ENCODE data around the gene SLC24A1. TPM values are rescaled to one million over a fixed set of nuclear protein-coding genes. Genes with fewer than 3 reads are reported as not detected.

Gene SLC24A1
- polyA plus RNA-seq, 3 donors, result 0.80 to 1.7 (median 0.83) TPM

- no peaks in the 10 kb centered on the region for H3K4me1 ChIP-seq (ENCODE audit: control insufficient read depth in 1 of 2, insufficient read depth in 2 of 2, low read length in 2 of 2)
- H3K9me3 ChIP-seq (replicated peaks in 1 of 2; ENCODE audit: control insufficient read depth in 1 of 2, insufficient read depth in 1 of 2, low read length in 2 of 2), result no peaks in the 10 kb centered on the region
- Mint-ChIP-seq H3K4me1 (no peaks in the 10 kb centered on the region), H3K36me3 (peaks cover 43 to 55% of the 10 kb centered on the region in 2 donors), H3K27me3 (ENCODE audit: low read depth in 3 of 3) (no peaks in the 10 kb centered on the region), H3K9me3 (no peaks in the 10 kb centered on the region), H3K4me3 (no peak overlapping the region), H3K27ac (peak overlapping the region in 1 of 7 donors; percentile 37)
- no peaks in the 10 kb centered on the region for H4K20me1 ChIP-seq (ENCODE audit: insufficient read depth, low read length)
- H2AFZ ChIP-seq (ENCODE audit: insufficient read depth, low read depth, low read length, poor library complexity, severe bottlenecking), result no peak overlapping the region
- no peaks in the 10 kb centered on the region for H3K27me3 ChIP-seq (ENCODE audit: control insufficient read depth in 2 of 2, insufficient read depth in 2 of 2, low read length in 2 of 2)
- no peak overlapping the region for H3K27ac ChIP-seq (ENCODE audit: low read depth in 1 of 2, low read length in 2 of 2)
- intact Hi-C loops (cut with micrococcal nuclease), result no loop called here
- WGBS (ENCODE audit: insufficient coverage), result no CpG with 5 or more reads among the region's 1 CpG
- no peak overlapping the region for H3K9ac ChIP-seq (ENCODE audit: insufficient read depth, low read length, poor library complexity, severe bottlenecking)
- TF ChIP-seq, protein P1, sequence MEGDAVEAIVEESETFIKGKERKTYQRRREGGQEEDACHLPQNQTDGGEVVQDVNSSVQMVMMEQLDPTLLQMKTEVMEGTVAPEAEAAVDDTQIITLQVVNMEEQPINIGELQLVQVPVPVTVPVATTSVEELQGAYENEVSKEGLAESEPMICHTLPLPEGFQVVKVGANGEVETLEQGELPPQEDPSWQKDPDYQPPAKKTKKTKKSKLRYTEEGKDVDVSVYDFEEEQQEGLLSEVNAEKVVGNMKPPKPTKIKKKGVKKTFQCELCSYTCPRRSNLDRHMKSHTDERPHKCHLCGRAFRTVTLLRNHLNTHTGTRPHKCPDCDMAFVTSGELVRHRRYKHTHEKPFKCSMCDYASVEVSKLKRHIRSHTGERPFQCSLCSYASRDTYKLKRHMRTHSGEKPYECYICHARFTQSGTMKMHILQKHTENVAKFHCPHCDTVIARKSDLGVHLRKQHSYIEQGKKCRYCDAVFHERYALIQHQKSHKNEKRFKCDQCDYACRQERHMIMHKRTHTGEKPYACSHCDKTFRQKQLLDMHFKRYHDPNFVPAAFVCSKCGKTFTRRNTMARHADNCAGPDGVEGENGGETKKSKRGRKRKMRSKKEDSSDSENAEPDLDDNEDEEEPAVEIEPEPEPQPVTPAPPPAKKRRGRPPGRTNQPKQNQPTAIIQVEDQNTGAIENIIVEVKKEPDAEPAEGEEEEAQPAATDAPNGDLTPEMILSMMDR (IDR thresholded peaks at IDR 0.05), result no peak
- no peak overlapping the region for H3K4me2 ChIP-seq (replicated peaks; ENCODE audit: extremely low read depth, low read length, poor library complexity, severe bottlenecking)
- no peak for DNase-seq
- H3K79me2 ChIP-seq (ENCODE audit: insufficient read depth, low read length), result no peaks in the 10 kb centered on the region
- no peak overlapping the region for H3K4me3 ChIP-seq (replicated peaks in 1 of 3; ENCODE audit: low read depth in 2 of 3, low read length in 3 of 3)
- peaks cover 45 to 48% of the 10 kb centered on the region in 2 donors for H3K36me3 ChIP-seq (replicated peaks in 1 of 2; ENCODE audit: control insufficient read depth in 1 of 2, insufficient read depth in 2 of 2, low read length in 2 of 2)
Observed at GRCh38 chr15:65651042-65651322, 29.2 kb downstream of the SLC24A1 start.

GRCh38 chr15:65651831-65652749 is 30.4 kb downstream of the SLC24A1 start:
- Histone ChIP-seq H3K9me3 (replicated peaks in 1 of 2; ENCODE audit: control insufficient read depth in 1 of 2, insufficient read depth in 1 of 2, low read length in 2 of 2) (no peaks in the 10 kb centered on the region), H2AFZ (ENCODE audit: insufficient read depth, low read depth, low read length, poor library complexity, severe bottlenecking) (no peak overlapping the region), H3K4me2 (replicated peaks; ENCODE audit: extremely low read depth, low read length, poor library complexity, severe bottlenecking) (no peak overlapping the region), H3K79me2 (ENCODE audit: insufficient read depth, low read length) (no peaks in the 10 kb centered on the region), H3K27ac (ENCODE audit: low read depth in 1 of 2, low read length in 2 of 2) (no peak overlapping the region), H3K4me3 (replicated peaks in 1 of 3; ENCODE audit: low read depth in 2 of 3, low read length in 3 of 3) (no peak overlapping the region), H3K36me3 (replicated peaks in 1 of 2; ENCODE audit: control insufficient read depth in 1 of 2, insufficient read depth in 2 of 2, low read length in 2 of 2) (peaks cover 54 to 59% of the 10 kb centered on the region in 2 donors), H3K27me3 (ENCODE audit: control insufficient read depth in 2 of 2, insufficient read depth in 2 of 2, low read length in 2 of 2) (no peaks in the 10 kb centered on the region), H3K9ac (ENCODE audit: insufficient read depth, low read length, poor library complexity, severe bottlenecking) (no peak overlapping the region), H4K20me1 (ENCODE audit: insufficient read depth, low read length) (no peaks in the 10 kb centered on the region), H3K4me1 (ENCODE audit: control insufficient read depth in 1 of 2, insufficient read depth in 2 of 2, low read length in 2 of 2) (no peaks in the 10 kb centered on the region)
- Mint-ChIP-seq H3K27me3 (ENCODE audit: low read depth in 3 of 3) (no peaks in the 10 kb centered on the region), H3K27ac (no peak overlapping the region), H3K9me3 (no peaks in the 10 kb centered on the region), H3K36me3 (peaks cover 51 to 65% of the 10 kb centered on the region in 2 donors), H3K4me1 (no peaks in the 10 kb centered on the region), H3K4me3 (no peak overlapping the region)
- TF ChIP-seq, protein P1 (IDR thresholded peaks at IDR 0.05), result no peak
- WGBS (ENCODE audit: insufficient coverage), result 100% methylated on average over 3 of the region's 11 CpGs
- no peak for DNase-seq
- intact Hi-C loops (cut with micrococcal nuclease), result no loop called here
